Measurements from ENCODE around the gene DFFB.
"Not testable (repeated sequence)": the region's sequence is repeated elsewhere in the genome, so short reads cannot be mapped to it uniquely, and the experiment has no call there.

Gene DFFB

GRCh38 chr1:3910049-3910731, 52.9 kb downstream of the DFFB start:
- no peak for DNase-seq (ENCODE audit: low read depth in 3 of 3)

- peak; percentile 61 to 64 (median 61) for DNase-seq (ENCODE audit: low read depth in 3 of 3)
Observed at GRCh38 chr1:3910857-3911845, 53.9 kb downstream of the DFFB start.

GRCh38 chr1:3911981-3912808, 54.9 kb downstream of the DFFB start:
- DNase-seq (ENCODE audit: low read depth in 3 of 3) = no peak

- no peak for DNase-seq (ENCODE audit: low read depth in 3 of 3)
Observed at GRCh38 chr1:3912809-3913685, 55.8 kb downstream of the DFFB start.

GRCh38 chr1:3914331-3914851, 57.1 kb downstream of the DFFB start:
- DNase-seq (ENCODE audit: low read depth in 3 of 3) = no peak

GRCh38 chr1:3914911-3915310, 57.6 kb downstream of the DFFB start:
- DNase-seq (ENCODE audit: low read depth in 3 of 3) = no peak

GRCh38 chr1:3915551-3916121, 58.4 kb downstream of the DFFB start:
- DNase-seq (ENCODE audit: low read depth in 3 of 3) = no peak

- no peak for DNase-seq (ENCODE audit: low read depth in 3 of 3)
Observed at GRCh38 chr1:3917761-3918160, 60.5 kb downstream of the DFFB start.

GRCh38 chr1:3918359-3918758, 61.1 kb downstream of the DFFB start:
- not testable (repeated sequence) for DNase-seq (ENCODE audit: low read depth in 3 of 3)

- DNase-seq (ENCODE audit: low read depth in 3 of 3) = no peak
Observed at GRCh38 chr1:3918966-3919611, 61.8 kb downstream of the DFFB start.

GRCh38 chr1:3919706-3920105, 62.4 kb downstream of the DFFB start:
- DNase-seq (ENCODE audit: low read depth in 3 of 3) = no peak

GRCh38 chr1:3921765-3922164, 64.5 kb downstream of the DFFB start:
- DNase-seq (ENCODE audit: low read depth in 3 of 3) = no peak

GRCh38 chr1:3922201-3922725, 65.0 kb downstream of the DFFB start:
- no peak for DNase-seq (ENCODE audit: low read depth in 3 of 3)

- DNase-seq (ENCODE audit: low read depth in 3 of 3) = no peak
Observed at GRCh38 chr1:3922851-3923250, 65.6 kb downstream of the DFFB start.

GRCh38 chr1:3923378-3924185, 66.3 kb downstream of the DFFB start:
- no peak for DNase-seq (ENCODE audit: low read depth in 3 of 3)

- DNase-seq (ENCODE audit: low read depth in 3 of 3) = no peak
Observed at GRCh38 chr1:3924186-3924824, 67.0 kb downstream of the DFFB start.

GRCh38 chr1:3924825-3925220, 67.5 kb downstream of the DFFB start:
- DNase-seq (ENCODE audit: low read depth in 3 of 3) = no peak

- DNase-seq (ENCODE audit: low read depth in 3 of 3) = no peak
Observed at GRCh38 chr1:3925256-3925655, 68.0 kb downstream of the DFFB start.

Data from stimulated activated CD4-positive, alpha-beta T cell treated with anti-CD3 and anti-CD28 coated beads, TNF-alpha, amount 100 ng/mL, for 4 hours (primary cell).